NCI-H2081 treated with DMSO at 0.1 percent for 48 hours (cell line): ENCODE data around the gene MAP3K12.
"Not testable (repeated sequence)": the region's sequence is repeated elsewhere in the genome, so short reads cannot be mapped to it uniquely, and the experiment has no call there.

Source experiments
- DNase-seq: peaks from one replicate; lab custom pipeline; 2025; lab: John Stamatoyannopoulos, UW

MAP3K12 gene

GRCh38 chr12:53499266-53500141, at the start of gene MAP3K12:
Gene MAP3K12, minus strand, starts transcription at chr12:53499458. Its CDS starts 12,067 bp downstream, at chr12:53487391.
- no peak for DNase-seq

GRCh38 chr12:53548354-53548753, 49.1 kb upstream of the MAP3K12 start:
- not testable (repeated sequence) for DNase-seq

GRCh38 chr12:53543539-53543938, 44.3 kb upstream of the MAP3K12 start:
- peak; percentile 42 for DNase-seq

- no peak for DNase-seq
These were observed 40.3 kb upstream of the MAP3K12 start for GRCh38 chr12:53539526-53539925.

- DNase-seq, result peak; percentile 27
These were observed 39.0 kb upstream of the MAP3K12 start for GRCh38 chr12:53538209-53538689.

- DNase-seq, result no peak
These were observed 37.7 kb upstream of the MAP3K12 start for GRCh38 chr12:53536962-53537361.

- DNase-seq, result no peak
These were observed 34.2 kb upstream of the MAP3K12 start for GRCh38 chr12:53533471-53533870.

GRCh38 chr12:53532524-53533445, 33.5 kb upstream of the MAP3K12 start:
- DNase-seq, result no peak

GRCh38 chr12:53532021-53532420, 32.8 kb upstream of the MAP3K12 start:
- no peak for DNase-seq

- DNase-seq, result no peak
These were observed 31.7 kb upstream of the MAP3K12 start for GRCh38 chr12:53530920-53531319.

GRCh38 chr12:53530061-53530460, 30.8 kb upstream of the MAP3K12 start:
- no peak for DNase-seq

- no peak for DNase-seq
These were observed 25.2 kb upstream of the MAP3K12 start for GRCh38 chr12:53524476-53524875.

- no peak for DNase-seq
These were observed 23.9 kb upstream of the MAP3K12 start for GRCh38 chr12:53523131-53523530.

GRCh38 chr12:53518381-53518780, 19.1 kb upstream of the MAP3K12 start:
- no peak for DNase-seq

- DNase-seq, result no peak
These were observed 17.6 kb upstream of the MAP3K12 start for GRCh38 chr12:53516758-53517455.

- DNase-seq, result no peak
These were observed 16.0 kb upstream of the MAP3K12 start for GRCh38 chr12:53515291-53515680.

- DNase-seq, result no peak
These were observed 15.5 kb upstream of the MAP3K12 start for GRCh38 chr12:53514628-53515290.

GRCh38 chr12:53513712-53514410, 14.6 kb upstream of the MAP3K12 start:
- DNase-seq, result no peak

GRCh38 chr12:53510181-53510812, 11.0 kb upstream of the MAP3K12 start:
- DNase-seq, result no peak

- DNase-seq, result peak; percentile 39
These were observed 9.4 kb upstream of the MAP3K12 start for GRCh38 chr12:53508534-53509170.
